ENCODE measurements around the gene NUP93. TPM values are rescaled to one million over a fixed set of nuclear protein-coding genes. Genes with fewer than 3 reads are reported as not detected.

NUP93 gene
- total RNA-seq, 2 experiments from 2014 or later, result 45.6 to 47.2 TPM

GRCh38 chr16:56758432-56758831 is 28.5 kb downstream of the NUP93 start:
- Mint-ChIP-seq H3K27me3 (no peaks in the 10 kb centered on the region), H3K9me3 (peaks cover 2% of the 10 kb centered on the region), H3K27ac (no peak overlapping the region), H3K4me1 (ENCODE audit: low read depth) (no peaks in the 10 kb centered on the region), H3K4me3 (no peak overlapping the region), H3K36me3 (ENCODE audit: low read depth) (peaks cover 79% of the 10 kb centered on the region)
- H3K36me3 ChIP-seq (ENCODE audit: insufficient read depth, low read length), result peaks cover 33% of the 10 kb centered on the region
- H3K4me1 ChIP-seq (ENCODE audit: insufficient read depth, low read length), result no peaks in the 10 kb centered on the region
- intact Hi-C loops (cut with DNase I, micrococcal nuclease), result no loop called here
- no peak overlapping the region for H3K4me3 ChIP-seq (ENCODE audit: low read length)
- no peaks in the 10 kb centered on the region for H3K27me3 ChIP-seq (ENCODE audit: control insufficient read depth in 1 of 2, insufficient read depth in 2 of 2, low read length in 2 of 2)
- POLR2A ChIA-PET, result no interaction called here
- no peak for ATAC-seq (ENCODE audit: poor library complexity)
- CTCF ChIA-PET, result no interaction called here
- TF ChIP-seq CTCF (IDR thresholded peaks at IDR 0.05), result no peak
- no peaks in the 10 kb centered on the region for H3K9me3 ChIP-seq (ENCODE audit: control insufficient read depth in 1 of 2, insufficient read depth in 1 of 2, low read length in 2 of 2)
- H3K27ac ChIP-seq (ENCODE audit: low read depth in 1 of 2, low read length in 2 of 2), result no peak overlapping the region
- no peak for DNase-seq

GRCh38 chr16:56758930-56759329 is 29.0 kb downstream of the NUP93 start:
- DNase-seq, result no peak
- no peaks in the 10 kb centered on the region for H3K9me3 ChIP-seq (ENCODE audit: control insufficient read depth in 1 of 2, insufficient read depth in 1 of 2, low read length in 2 of 2)
- H3K27ac ChIP-seq (ENCODE audit: low read depth in 1 of 2, low read length in 2 of 2), result no peak overlapping the region
- no peak overlapping the region for H3K27ac Mint-ChIP-seq
- ATAC-seq (ENCODE audit: poor library complexity), result no peak
- H3K4me3 Mint-ChIP-seq, result no peak overlapping the region
- intact Hi-C loops (cut with DNase I, micrococcal nuclease), result no loop called here
- H3K36me3 Mint-ChIP-seq (ENCODE audit: low read depth), result peaks cover 79% of the 10 kb centered on the region
- no peaks in the 10 kb centered on the region for H3K27me3 Mint-ChIP-seq
- CTCF ChIA-PET, result no interaction called here
- no peaks in the 10 kb centered on the region for H3K4me1 ChIP-seq (ENCODE audit: insufficient read depth, low read length)
- no peaks in the 10 kb centered on the region for H3K27me3 ChIP-seq (ENCODE audit: control insufficient read depth in 1 of 2, insufficient read depth in 2 of 2, low read length in 2 of 2)
- peaks cover 38% of the 10 kb centered on the region for H3K36me3 ChIP-seq (ENCODE audit: insufficient read depth, low read length)
- POLR2A ChIA-PET, result no interaction called here
- TF ChIP-seq CTCF (IDR thresholded peaks at IDR 0.05), result no peak
- peaks cover under 1% of the 10 kb centered on the region for H3K9me3 Mint-ChIP-seq
- no peak overlapping the region for H3K4me3 ChIP-seq (ENCODE audit: low read length)
- H3K4me1 Mint-ChIP-seq (ENCODE audit: low read depth), result no peaks in the 10 kb centered on the region

GRCh38 chr16:56763291-56763916 is 33.5 kb downstream of the NUP93 start:
- no peaks in the 10 kb centered on the region for H3K27me3 ChIP-seq (ENCODE audit: control insufficient read depth in 1 of 2, insufficient read depth in 2 of 2, low read length in 2 of 2)
- Mint-ChIP-seq H3K27ac (no peak overlapping the region), H3K4me1 (ENCODE audit: low read depth) (no peaks in the 10 kb centered on the region), H3K27me3 (no peaks in the 10 kb centered on the region), H3K36me3 (ENCODE audit: low read depth) (peaks cover 67% of the 10 kb centered on the region), H3K9me3 (no peaks in the 10 kb centered on the region), H3K4me3 (no peak overlapping the region)
- intact Hi-C loops (cut with DNase I, micrococcal nuclease), result no loop called here
- ChIA-PET CTCF (no interaction called here), POLR2A (no interaction called here)
- H3K27ac ChIP-seq (ENCODE audit: low read depth in 1 of 2, low read length in 2 of 2), result no peak overlapping the region
- DNase-seq (no peak), ATAC-seq (ENCODE audit: poor library complexity) (no peak)
- H3K4me1 ChIP-seq (ENCODE audit: insufficient read depth, low read length), result no peaks in the 10 kb centered on the region
- no peak overlapping the region for H3K4me3 ChIP-seq (ENCODE audit: low read length)
- TF ChIP-seq CTCF (IDR thresholded peaks at IDR 0.05), result no peak
- peaks cover 46% of the 10 kb centered on the region for H3K36me3 ChIP-seq (ENCODE audit: insufficient read depth, low read length)
- H3K9me3 ChIP-seq (ENCODE audit: control insufficient read depth in 1 of 2, insufficient read depth in 1 of 2, low read length in 2 of 2), result no peaks in the 10 kb centered on the region

Data from CD4-positive, alpha-beta T cell (primary cell).